Calu3 (cell line): ENCODE data around the gene FBXL17. TPM values are rescaled to one million over a fixed set of nuclear protein-coding genes. Genes with fewer than 3 reads are reported as not detected.

Experiments used
- BruUV-seq: library from RNA; stranded (reverse); fragments of 400-500 nt; replicated peaks from 2 replicates; lab custom pipeline; 2021; lab: Mats Ljungman, UMichigan
- CTCF ChIA-PET: fragments of 300-600 bp; sonication (Branson Sonifier 250); formaldehyde crosslinking; loops from one replicate; lab custom pipeline; 2022; ENCODE audit warnings: antibody characterized with exemption; lab: Charles Lee
- DNase-seq: peaks from one replicate; pipeline ENCODE4 v3.0.0; 2022
- H3K27ac Mint-ChIP-seq: one replicate; pipeline ENCODE4 v1.8.0; 2022; ENCODE audit warnings: mixed read lengths; ENCODE audit not compliant: unreplicated experiment
- H3K27me3 Mint-ChIP-seq: one replicate; pipeline ENCODE4 v1.8.0; 2022; ENCODE audit warnings: mixed read lengths; ENCODE audit not compliant: unreplicated experiment
- H3K36me3 Mint-ChIP-seq: one replicate; pipeline ENCODE4 v1.8.0; 2022; ENCODE audit warnings: mild to moderate bottlenecking, moderate library complexity, mixed read lengths; ENCODE audit not compliant: insufficient read depth, unreplicated experiment
- H3K4me1 Mint-ChIP-seq: one replicate; pipeline ENCODE4 v1.8.0; 2022; ENCODE audit warnings: mild to moderate bottlenecking, low read depth, mixed read lengths; ENCODE audit not compliant: unreplicated experiment
- H3K4me3 Mint-ChIP-seq: one replicate; pipeline ENCODE4 v1.8.0; 2022; ENCODE audit warnings: mild to moderate bottlenecking, low read depth, moderate library complexity, mixed read lengths; ENCODE audit not compliant: unreplicated experiment
- H3K9me3 Mint-ChIP-seq: one replicate; pipeline ENCODE4 v1.8.0; 2022; ENCODE audit warnings: low read depth, mixed read lengths; ENCODE audit not compliant: unreplicated experiment
- CTCF ChIP-seq: fragments of 200-600 bp; IDR thresholded peaks from one replicate; pipeline ENCODE4 v1.8.0; 2022; ENCODE audit warnings: antibody characterized with exemption; ENCODE audit not compliant: unreplicated experiment
- intact Hi-C: fragments of 100-400 bp; cut with micrococcal nuclease; formaldehyde crosslinking; loops from one replicate; pipeline ENCODE4 v1.10.0; 2022; ENCODE audit not compliant: unreplicated experiment
- total RNA-seq: library from RNA; stranded (reverse); gene quantifications from 2 replicates; pipeline ENCODE4 v1.2.3, GENCODE V29; 2022

The FBXL17 gene
- total RNA-seq, 1 experiment from 2014 or later: 19.6 TPM

GRCh38 chr5:108129129-108129528, 252.8 kb downstream of the FBXL17 start:
- Mint-ChIP-seq H3K4me1 (no peaks in the 10 kb centered on the region), H3K36me3 (no peaks in the 10 kb centered on the region), H3K27ac (no peak overlapping the region), H3K9me3 (no peaks in the 10 kb centered on the region), H3K27me3 (no peaks in the 10 kb centered on the region), H3K4me3 (no peak overlapping the region)
- DNase-seq: no peak
- intact Hi-C loops: no loop called here
- CTCF ChIA-PET: no interaction called here
- TF ChIP-seq CTCF: no peak
- BruUV-seq: no TSS peak

- no peak for TF ChIP-seq CTCF
- Mint-ChIP-seq H3K4me1 (no peaks in the 10 kb centered on the region), H3K27me3 (no peaks in the 10 kb centered on the region), H3K4me3 (no peak overlapping the region), H3K36me3 (no peaks in the 10 kb centered on the region), H3K9me3 (no peaks in the 10 kb centered on the region), H3K27ac (no peak overlapping the region)
- CTCF ChIA-PET: no interaction called here
- no peak for DNase-seq
- no TSS peak for BruUV-seq
- intact Hi-C loops: no loop called here
These were observed 256.0 kb downstream of the FBXL17 start for GRCh38 chr5:108125771-108126511.

- no peak for DNase-seq
- CTCF ChIA-PET: no interaction called here
- no TSS peak for BruUV-seq
- TF ChIP-seq CTCF: no peak
- Mint-ChIP-seq H3K36me3 (no peaks in the 10 kb centered on the region), H3K9me3 (no peaks in the 10 kb centered on the region), H3K4me3 (no peak overlapping the region), H3K27ac (no peak overlapping the region), H3K4me1 (no peaks in the 10 kb centered on the region), H3K27me3 (no peaks in the 10 kb centered on the region)
- intact Hi-C loops: no loop called here
These were observed 257.3 kb downstream of the FBXL17 start for GRCh38 chr5:108124596-108124995.

- intact Hi-C loops: no loop called here
- no peak overlapping the region for H3K4me3 Mint-ChIP-seq
- no peaks in the 10 kb centered on the region for H3K9me3 Mint-ChIP-seq
- H3K27me3 Mint-ChIP-seq: no peaks in the 10 kb centered on the region
- no peak for TF ChIP-seq CTCF
- BruUV-seq: no TSS peak
- DNase-seq: no peak
- H3K36me3 Mint-ChIP-seq: no peaks in the 10 kb centered on the region
- CTCF ChIA-PET: no interaction called here
- H3K27ac Mint-ChIP-seq: no peak overlapping the region
- no peaks in the 10 kb centered on the region for H3K4me1 Mint-ChIP-seq
These were observed 259.2 kb downstream of the FBXL17 start for GRCh38 chr5:108122702-108123101.
